GM10248 (cell line): ENCODE data around the gene HIRA.

Experiments used
- CTCF ChIA-PET: fragments of 300-600 bp; sonication (Branson Sonifier 250); formaldehyde crosslinking; extraction: SDS; loops from one replicate; lab custom pipeline; 2021; ENCODE audit warnings: antibody characterized with exemption; lab: Yijun Ruan, JAX
- POLR2A ChIA-PET: fragments of 350-650 bp; sonication (Branson Sonifier 250); formaldehyde crosslinking; extraction: SDS; loops from one replicate; lab custom pipeline; 2020; ENCODE audit warnings: antibody characterized with exemption; lab: Yijun Ruan, JAX
- DNase-seq: peaks from one replicate; pipeline ENCODE4 v3.0.0; 2012; ENCODE audit errors: extremely low spot score
- TF ChIP-seq, protein P1 (sequence below): IDR thresholded peaks from 2 replicates; pipeline ENCODE4 v1.5.1; 2012; ENCODE audit warnings: mild to moderate bottlenecking, low read depth; ENCODE audit errors: extremely low read depth, missing control alignments, control extremely low read depth

Gene HIRA

DNA sequence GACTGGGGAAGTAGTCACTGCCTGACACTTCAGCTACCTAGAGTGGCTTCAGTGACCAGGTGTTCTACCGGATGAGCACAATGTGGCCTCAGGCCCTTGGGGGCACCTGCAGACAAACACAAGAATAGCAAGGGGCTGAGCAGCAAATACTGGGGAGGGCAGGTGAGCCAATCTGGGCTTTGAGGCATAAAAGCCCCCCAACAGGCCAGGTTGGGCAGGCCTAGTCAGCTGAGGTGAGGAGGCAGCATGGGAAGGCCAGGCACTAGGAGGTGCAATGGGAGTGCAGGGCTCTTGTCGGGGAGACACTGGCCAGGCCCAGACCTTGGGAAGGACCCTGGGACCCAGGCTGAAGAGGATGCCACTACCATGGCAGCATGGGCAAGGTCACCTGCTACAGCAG is 38.5 kb upstream of the HIRA start:
- DNase-seq = no peak
- ChIA-PET POLR2A (no interaction called here), CTCF (interaction anchor here (1.3 kb wide), 1 partner anchor 9 kb away, joined by 3 read pairs; the partner anchor contains the start of genes CDC45 and UFD1)
- TF ChIP-seq, protein P1, sequence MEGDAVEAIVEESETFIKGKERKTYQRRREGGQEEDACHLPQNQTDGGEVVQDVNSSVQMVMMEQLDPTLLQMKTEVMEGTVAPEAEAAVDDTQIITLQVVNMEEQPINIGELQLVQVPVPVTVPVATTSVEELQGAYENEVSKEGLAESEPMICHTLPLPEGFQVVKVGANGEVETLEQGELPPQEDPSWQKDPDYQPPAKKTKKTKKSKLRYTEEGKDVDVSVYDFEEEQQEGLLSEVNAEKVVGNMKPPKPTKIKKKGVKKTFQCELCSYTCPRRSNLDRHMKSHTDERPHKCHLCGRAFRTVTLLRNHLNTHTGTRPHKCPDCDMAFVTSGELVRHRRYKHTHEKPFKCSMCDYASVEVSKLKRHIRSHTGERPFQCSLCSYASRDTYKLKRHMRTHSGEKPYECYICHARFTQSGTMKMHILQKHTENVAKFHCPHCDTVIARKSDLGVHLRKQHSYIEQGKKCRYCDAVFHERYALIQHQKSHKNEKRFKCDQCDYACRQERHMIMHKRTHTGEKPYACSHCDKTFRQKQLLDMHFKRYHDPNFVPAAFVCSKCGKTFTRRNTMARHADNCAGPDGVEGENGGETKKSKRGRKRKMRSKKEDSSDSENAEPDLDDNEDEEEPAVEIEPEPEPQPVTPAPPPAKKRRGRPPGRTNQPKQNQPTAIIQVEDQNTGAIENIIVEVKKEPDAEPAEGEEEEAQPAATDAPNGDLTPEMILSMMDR = no peak

DNA sequence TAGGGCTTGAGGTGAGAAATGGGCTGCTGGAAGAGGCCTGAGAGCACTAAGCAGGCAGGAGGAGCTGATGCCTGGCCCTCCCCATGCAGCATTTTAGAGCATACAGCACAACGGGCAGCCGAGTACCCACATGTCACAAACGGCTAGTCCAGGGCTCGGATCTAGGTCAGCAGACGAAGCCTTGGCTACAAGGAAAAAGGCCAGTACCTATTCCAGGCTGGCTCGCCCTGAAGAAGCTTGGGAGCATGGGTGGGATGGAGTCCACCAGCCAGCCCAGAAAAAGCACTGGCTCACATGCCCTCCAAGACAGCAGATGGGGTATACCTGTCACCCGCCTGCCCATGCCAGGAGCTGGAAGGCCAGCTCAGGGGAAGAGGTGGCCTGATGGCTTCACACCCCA is 37.9 kb upstream of the HIRA start:
- TF ChIP-seq, protein P1 = no peak
- ChIA-PET CTCF (interaction anchor here (1.4 kb wide), 1 partner anchor 290 kb away, joined by 4 read pairs; no protein-coding TSS in a partner anchor), POLR2A (no interaction called here)
- no peak for DNase-seq

DNA sequence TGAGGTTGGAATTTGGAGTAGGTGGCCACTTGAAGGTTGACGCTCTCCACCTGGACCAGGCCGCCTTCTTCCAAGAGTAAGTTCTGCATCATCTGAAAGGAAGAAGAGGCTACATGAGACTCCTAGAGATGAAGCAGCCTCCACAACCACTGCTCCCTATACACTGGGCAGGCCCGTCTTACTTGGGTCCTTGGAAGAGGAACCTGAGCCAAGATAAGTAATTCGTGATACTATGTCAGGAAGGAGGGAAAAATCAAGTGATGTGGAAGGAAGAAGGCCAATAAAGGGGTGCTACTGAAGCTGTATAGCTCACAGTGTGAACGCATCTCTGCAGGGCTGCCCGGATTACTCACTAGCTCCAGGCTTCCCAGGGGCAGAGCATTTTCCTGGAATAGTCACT is 36.4 kb upstream of the HIRA start:
- CTCF ChIA-PET = interaction anchor here (1.3 kb wide), 1 partner anchor 10 kb away, joined by 3 read pairs; no protein-coding TSS in a partner anchor
- POLR2A ChIA-PET = no interaction called here
- TF ChIP-seq, protein P1 = no peak
- DNase-seq = no peak

DNA sequence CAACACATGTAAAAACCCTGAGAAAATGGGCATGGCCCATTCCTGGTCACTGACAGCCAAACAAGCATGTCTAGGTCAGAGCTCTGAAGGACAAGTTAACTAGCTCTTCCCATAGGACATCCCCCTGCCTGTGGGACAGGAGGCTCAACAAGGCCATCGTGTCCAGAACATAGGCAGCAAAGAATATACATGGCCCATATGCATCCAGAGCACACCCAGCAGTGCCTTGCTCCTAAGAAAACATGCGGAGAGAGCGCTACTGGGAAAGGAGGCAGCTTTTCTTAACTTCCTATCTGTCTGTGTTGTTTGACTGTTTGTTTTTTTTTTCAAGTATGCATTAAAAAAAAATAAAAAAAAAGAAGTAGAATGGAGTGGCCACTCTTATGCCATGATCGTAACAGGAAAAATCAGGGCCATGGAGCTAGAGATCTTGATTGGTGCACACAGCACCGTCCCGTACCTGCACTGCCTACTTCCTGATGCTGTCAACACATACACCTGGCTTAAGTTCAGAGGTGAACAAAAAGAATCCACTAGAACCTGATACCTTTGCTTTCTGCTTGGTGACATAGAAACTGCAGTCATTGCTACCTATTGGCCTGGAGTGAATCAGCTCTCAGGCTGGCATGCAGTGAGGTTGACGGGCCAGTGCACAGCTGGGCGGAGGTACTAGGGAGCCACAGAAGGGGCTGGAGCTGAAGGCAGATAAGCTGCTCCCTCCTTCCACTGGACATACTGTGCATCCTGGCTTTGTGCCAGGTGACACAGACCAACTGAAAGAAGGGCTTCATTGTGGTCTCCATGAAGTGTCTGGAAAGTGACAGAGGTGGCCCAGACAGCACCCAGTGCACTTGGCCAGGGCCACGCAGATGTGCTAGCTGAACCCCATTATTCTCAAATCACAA is 35.6 kb upstream of the HIRA start:
- ChIA-PET CTCF (interaction anchor here (1.1 to 1.6 kb wide), 2 partner anchors 10 to 163 kb away, joined by 3 to 7 read pairs; no protein-coding TSS in a partner anchor), POLR2A (interaction anchor here (0.6 to 0.9 kb wide), 2 partner anchors 16 to 261 kb away, joined by 3 to 7 read pairs; no protein-coding TSS in a partner anchor)
- TF ChIP-seq, protein P1 = no peak
- DNase-seq = no peak

DNA sequence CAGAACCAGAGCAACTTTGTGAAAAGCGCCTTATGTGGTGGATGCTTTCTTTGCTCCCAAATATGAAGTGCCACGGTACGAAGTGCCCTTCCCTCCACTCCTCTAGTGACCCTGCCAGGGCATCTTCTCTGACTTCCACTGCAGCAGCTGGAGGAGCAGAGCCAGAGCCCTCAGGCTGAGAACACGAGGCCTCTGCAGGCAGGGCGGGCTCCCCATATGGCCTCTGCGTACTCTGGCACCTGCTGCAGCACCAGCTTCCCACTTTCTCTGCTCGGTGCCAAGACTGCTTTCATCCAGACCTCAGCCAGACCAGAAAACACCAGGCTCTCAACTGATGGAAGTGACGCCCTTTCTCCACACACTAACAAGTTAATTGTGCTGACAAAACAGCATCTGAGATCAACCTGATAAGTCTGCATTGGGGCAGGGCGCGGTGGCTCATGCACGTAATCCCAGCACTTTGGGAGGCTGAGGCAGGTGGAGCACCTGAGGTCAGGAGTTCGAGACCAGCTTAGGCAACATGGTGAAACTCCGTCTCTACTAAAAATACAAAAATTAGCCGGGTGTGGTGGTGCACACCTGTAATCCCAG is 34.7 kb upstream of the HIRA start:
- TF ChIP-seq, protein P1 = no peak
- DNase-seq = no peak
- POLR2A ChIA-PET = interaction anchor here (0.6 kb wide), 1 partner anchor 260 kb away, joined by 7 read pairs; no protein-coding TSS in a partner anchor
- CTCF ChIA-PET = interaction anchor here (1.1 to 1.6 kb wide), 5 partner anchors 11 to 164 kb away, joined by 3 to 7 read pairs (median 4); partner anchors contain the start of gene C22orf39

DNA sequence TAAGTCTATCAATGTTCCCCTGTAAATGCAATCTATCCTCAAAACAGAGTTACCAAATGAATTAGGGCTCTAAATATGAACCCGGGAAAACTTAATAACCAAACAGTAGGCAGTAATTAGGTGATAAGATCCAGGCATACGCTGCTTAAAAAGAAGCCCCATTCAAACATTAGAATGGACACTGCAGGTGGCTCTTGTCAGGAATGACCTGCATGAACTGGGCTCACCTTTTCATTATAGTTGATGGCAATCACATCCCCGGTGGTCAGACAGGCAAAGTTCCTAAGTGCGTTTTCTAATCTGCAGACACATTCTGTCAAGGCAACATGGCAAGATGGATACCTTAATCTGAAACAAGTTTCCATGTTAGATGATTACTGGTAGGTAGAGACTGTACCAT is 33.4 kb upstream of the HIRA start:
- ChIA-PET POLR2A (no interaction called here), CTCF (interaction anchor here (0.8 to 3.8 kb wide), 7 partner anchors 8 to 167 kb away, joined by 3 to 15 read pairs (median 5); partner anchors contain the start of gene C22orf39)
- TF ChIP-seq, protein P1 = no peak
- DNase-seq = no peak
